Measurements from ENCODE around the gene UNC5A.

UNC5A gene

DNA sequence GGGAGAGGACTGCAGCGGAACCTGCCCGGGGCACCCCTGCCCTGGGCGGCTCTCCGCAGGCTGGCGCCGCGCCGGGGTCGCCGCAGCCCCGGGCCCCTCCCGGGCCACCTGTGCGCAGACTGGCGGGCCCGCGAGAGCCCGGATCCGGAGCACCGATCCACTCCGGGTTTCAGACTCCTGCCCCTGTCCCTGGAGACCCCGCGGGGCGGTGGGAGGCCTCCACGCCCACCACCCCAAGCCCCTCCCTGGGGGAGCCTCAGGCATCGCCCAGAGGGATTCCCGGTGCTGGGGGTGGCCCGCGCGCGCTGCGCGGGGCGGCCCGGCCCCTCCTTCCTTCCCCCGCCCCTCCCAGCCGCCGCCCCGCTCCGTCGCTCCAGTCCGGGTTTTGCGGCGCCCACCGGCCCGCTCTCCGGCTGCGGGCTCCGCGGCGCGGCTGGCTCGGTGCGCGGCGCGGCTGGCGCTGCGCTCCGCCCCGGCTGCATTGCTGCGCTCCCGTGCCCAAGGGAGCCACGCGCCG lies at the start of gene UNC5A:
TSS of gene UNC5A (plus strand) at position 479 of the 517 bp plus-strand sequence. CDS start 192 bp downstream, outside the sequence.
- Histone ChIP-seq H3K36me3 (ENCODE audit: control insufficient read depth, insufficient read depth, low read length) (no peaks in the 10 kb centered on the region), H3K4me1 (ENCODE audit: control insufficient read depth, insufficient read depth, low read length) (no peaks in the 10 kb centered on the region), H3K4me3 (ENCODE audit: low read length) (peak within 1 kb of the TSS; percentile 36), H3K27me3 (ENCODE audit: control insufficient read depth, insufficient read depth, low read length) (peaks cover 39% of the 10 kb centered on the region), H3K9ac (ENCODE audit: low read length) (no peak within 1 kb of the TSS), H3K27ac (ENCODE audit: low read depth, low read length) (no peak within 1 kb of the TSS)

DNA sequence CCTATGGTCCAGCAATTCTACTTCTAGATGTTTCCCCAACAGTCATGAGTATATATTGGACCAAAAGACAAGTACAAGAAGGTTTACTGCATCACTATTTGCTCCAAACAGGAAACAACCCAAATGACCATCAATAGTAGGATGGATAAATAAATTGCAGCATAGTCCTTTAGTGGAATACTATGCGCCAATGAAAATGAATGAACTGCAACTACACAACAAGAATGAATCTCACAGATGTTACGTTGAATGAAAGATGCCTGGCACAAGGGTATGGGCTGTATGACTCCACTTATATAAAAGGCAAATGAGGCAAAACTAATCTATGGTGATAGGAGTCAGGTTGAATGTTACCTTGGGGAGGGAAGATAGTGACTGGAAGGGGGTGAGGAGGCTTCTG lies 48.6 kb upstream of the UNC5A start:
- H3K4me1 ChIP-seq (ENCODE audit: control insufficient read depth, insufficient read depth, low read length): no peaks in the 10 kb centered on the region
- no peaks in the 10 kb centered on the region for H3K27me3 ChIP-seq (ENCODE audit: control insufficient read depth, insufficient read depth, low read length)
- H3K9ac ChIP-seq (ENCODE audit: low read length): no peak overlapping the region
- no peak overlapping the region for H3K27ac ChIP-seq (ENCODE audit: low read depth, low read length)
- no peaks in the 10 kb centered on the region for H3K36me3 ChIP-seq (ENCODE audit: control insufficient read depth, insufficient read depth, low read length)
- H3K4me3 ChIP-seq (ENCODE audit: low read length): no peak overlapping the region

DNA sequence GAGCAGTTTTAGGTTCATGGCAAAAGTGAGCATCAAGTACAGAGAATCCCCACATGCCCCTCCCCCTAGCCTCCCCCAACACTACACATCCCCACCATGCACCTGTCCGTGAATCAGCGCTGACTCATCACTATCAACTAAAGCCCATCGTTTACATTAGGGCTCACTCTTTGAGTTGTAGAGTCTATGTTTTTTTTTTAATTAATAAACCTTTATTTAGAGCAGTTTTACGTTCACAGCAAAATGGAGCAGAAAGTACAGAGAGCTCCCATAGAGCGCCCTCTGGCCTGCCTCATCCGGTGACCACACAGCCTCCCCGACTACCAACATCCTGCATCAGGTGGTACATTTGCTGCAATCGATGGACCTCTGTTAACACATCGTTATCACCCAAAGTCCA lies 47.9 kb upstream of the UNC5A start:
- Histone ChIP-seq H3K36me3 (ENCODE audit: control insufficient read depth, insufficient read depth, low read length) (no peaks in the 10 kb centered on the region), H3K4me1 (ENCODE audit: control insufficient read depth, insufficient read depth, low read length) (no peaks in the 10 kb centered on the region), H3K4me3 (ENCODE audit: low read length) (no peak overlapping the region), H3K9ac (ENCODE audit: low read length) (no peak overlapping the region), H3K27ac (ENCODE audit: low read depth, low read length) (no peak overlapping the region), H3K27me3 (ENCODE audit: control insufficient read depth, insufficient read depth, low read length) (no peaks in the 10 kb centered on the region)

- no peaks in the 10 kb centered on the region for H3K4me1 ChIP-seq (ENCODE audit: control insufficient read depth, insufficient read depth, low read length)
- peaks cover 5% of the 10 kb centered on the region for H3K27me3 ChIP-seq (ENCODE audit: control insufficient read depth, insufficient read depth, low read length)
- no peaks in the 10 kb centered on the region for H3K36me3 ChIP-seq (ENCODE audit: control insufficient read depth, insufficient read depth, low read length)
- H3K4me3 ChIP-seq (ENCODE audit: low read length): no peak overlapping the region
- no peak overlapping the region for H3K9ac ChIP-seq (ENCODE audit: low read length)
- no peak overlapping the region for H3K27ac ChIP-seq (ENCODE audit: low read depth, low read length)
Measured at GRCh38 chr5:176765687-176766086, 44.7 kb upstream of the UNC5A start.

DNA sequence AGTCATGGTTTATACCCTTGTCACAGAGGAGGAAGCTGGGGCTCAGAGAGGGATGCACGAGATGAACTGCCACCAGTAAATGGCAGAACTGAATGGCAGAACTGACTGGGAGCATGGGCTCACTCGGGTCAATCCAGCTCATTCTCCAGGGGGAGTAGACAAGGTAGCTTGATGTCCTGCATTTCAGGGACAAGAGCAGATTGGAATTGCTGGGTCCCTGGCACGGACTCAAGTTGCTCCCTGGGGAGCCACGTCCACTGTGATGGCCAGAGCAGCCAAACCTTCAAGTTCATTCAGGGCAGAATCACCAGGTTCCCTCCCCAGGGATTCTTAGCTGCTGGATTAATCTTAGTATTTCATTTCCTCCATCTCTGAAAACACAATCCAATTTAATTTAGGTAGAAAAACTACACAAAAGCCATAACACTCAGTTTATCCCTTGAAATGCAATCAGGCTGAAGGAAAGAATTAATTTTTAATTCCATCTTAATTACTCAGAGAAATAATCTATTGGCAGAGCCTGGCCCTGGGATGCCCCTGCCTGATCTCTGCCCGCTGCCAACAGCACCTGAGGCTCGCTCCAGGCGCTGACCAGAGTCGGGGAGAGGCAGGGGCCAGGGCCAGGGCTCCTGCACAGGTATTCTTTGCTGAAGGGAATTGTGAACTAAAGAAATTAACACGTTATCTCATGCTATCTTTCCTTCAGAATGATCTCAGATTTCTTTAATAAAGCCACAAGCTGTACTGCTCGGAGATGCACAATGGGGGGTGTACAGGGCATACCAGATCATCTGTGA lies 42.0 kb upstream of the UNC5A start:
- Histone ChIP-seq H3K4me3 (ENCODE audit: low read length) (no peak overlapping the region), H3K9ac (ENCODE audit: low read length) (no peak overlapping the region), H3K27ac (ENCODE audit: low read depth, low read length) (no peak overlapping the region), H3K27me3 (ENCODE audit: control insufficient read depth, insufficient read depth, low read length) (peaks cover 5% of the 10 kb centered on the region), H3K36me3 (ENCODE audit: control insufficient read depth, insufficient read depth, low read length) (no peaks in the 10 kb centered on the region), H3K4me1 (ENCODE audit: control insufficient read depth, insufficient read depth, low read length) (no peaks in the 10 kb centered on the region)

DNA sequence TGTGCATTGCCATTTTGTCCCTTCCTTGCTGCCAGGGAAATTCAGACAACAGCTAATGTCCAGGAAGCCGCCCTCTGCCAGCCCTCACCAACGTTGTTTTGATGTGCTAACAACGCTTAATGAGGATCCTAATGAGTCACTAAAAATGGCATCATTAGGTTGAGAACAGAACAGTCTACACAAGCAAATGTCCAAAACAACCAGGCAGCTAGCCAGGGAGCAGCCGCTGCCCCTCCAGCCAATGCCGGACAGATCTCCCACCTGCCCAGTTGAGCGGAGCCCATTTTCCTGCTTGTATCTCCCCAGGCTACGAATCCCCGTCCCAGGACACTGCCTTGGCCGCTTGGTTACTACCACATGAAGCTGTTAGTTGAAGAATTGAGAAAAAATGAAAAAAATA lies 40.4 kb upstream of the UNC5A start:
- Histone ChIP-seq H3K36me3 (ENCODE audit: control insufficient read depth, insufficient read depth, low read length) (no peaks in the 10 kb centered on the region), H3K27me3 (ENCODE audit: control insufficient read depth, insufficient read depth, low read length) (peaks cover 8% of the 10 kb centered on the region), H3K4me3 (ENCODE audit: low read length) (no peak overlapping the region), H3K27ac (ENCODE audit: low read depth, low read length) (no peak overlapping the region), H3K4me1 (ENCODE audit: control insufficient read depth, insufficient read depth, low read length) (no peaks in the 10 kb centered on the region), H3K9ac (ENCODE audit: low read length) (no peak overlapping the region)

GRCh38 chr5:176770431-176770830 lies 39.9 kb upstream of the UNC5A start:
- Histone ChIP-seq H3K27ac (ENCODE audit: low read depth, low read length) (no peak overlapping the region), H3K36me3 (ENCODE audit: control insufficient read depth, insufficient read depth, low read length) (no peaks in the 10 kb centered on the region), H3K27me3 (ENCODE audit: control insufficient read depth, insufficient read depth, low read length) (peaks cover 8% of the 10 kb centered on the region), H3K4me3 (ENCODE audit: low read length) (no peak overlapping the region), H3K4me1 (ENCODE audit: control insufficient read depth, insufficient read depth, low read length) (no peaks in the 10 kb centered on the region), H3K9ac (ENCODE audit: low read length) (no peak overlapping the region)

DNA sequence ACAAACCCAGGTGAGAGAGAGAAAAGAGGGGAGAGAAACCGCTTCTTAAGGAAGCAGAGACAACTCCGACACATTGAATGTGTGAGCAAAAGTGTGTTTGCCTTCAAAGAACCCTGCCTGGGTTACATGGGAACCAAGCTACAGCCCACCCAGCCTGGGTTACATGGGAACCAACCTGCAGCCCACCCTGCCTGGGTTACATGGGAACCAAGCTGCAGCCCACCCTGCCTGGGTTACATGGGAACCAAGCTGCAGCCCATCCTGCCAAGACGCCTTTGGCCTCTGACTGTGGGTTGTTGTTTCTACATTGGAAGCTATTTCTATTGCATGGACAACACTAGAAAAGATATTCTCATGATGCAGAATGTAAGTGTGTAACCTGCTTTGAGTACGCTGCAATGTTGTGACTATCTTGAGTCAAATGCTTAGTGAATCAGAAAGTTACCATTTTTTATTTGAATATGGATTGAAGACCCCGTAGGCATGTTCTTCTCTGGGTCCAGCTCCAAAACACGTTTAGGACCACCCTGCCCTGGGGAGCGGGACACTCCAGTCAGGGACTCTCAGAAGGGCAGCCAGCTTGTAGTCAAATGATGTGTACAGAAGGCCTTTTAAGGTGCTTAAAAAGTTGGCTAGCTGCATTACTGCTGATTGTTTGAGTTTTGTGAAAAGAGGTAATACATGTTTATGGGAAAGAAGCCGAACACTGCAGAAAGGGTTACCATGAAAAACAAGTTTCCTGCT lies 39.1 kb upstream of the UNC5A start:
- no peak overlapping the region for H3K4me3 ChIP-seq (ENCODE audit: low read length)
- H3K9ac ChIP-seq (ENCODE audit: low read length): no peak overlapping the region
- no peaks in the 10 kb centered on the region for H3K4me1 ChIP-seq (ENCODE audit: control insufficient read depth, insufficient read depth, low read length)
- peaks cover 8% of the 10 kb centered on the region for H3K27me3 ChIP-seq (ENCODE audit: control insufficient read depth, insufficient read depth, low read length)
- no peaks in the 10 kb centered on the region for H3K36me3 ChIP-seq (ENCODE audit: control insufficient read depth, insufficient read depth, low read length)
- H3K27ac ChIP-seq (ENCODE audit: low read depth, low read length): no peak overlapping the region

- Histone ChIP-seq H3K4me3 (ENCODE audit: low read length) (no peak overlapping the region), H3K36me3 (ENCODE audit: control insufficient read depth, insufficient read depth, low read length) (no peaks in the 10 kb centered on the region), H3K27me3 (ENCODE audit: control insufficient read depth, insufficient read depth, low read length) (peaks cover 8% of the 10 kb centered on the region), H3K9ac (ENCODE audit: low read length) (no peak overlapping the region), H3K4me1 (ENCODE audit: control insufficient read depth, insufficient read depth, low read length) (no peaks in the 10 kb centered on the region), H3K27ac (ENCODE audit: low read depth, low read length) (no peak overlapping the region)
Measured at GRCh38 chr5:176772271-176773210, 37.8 kb upstream of the UNC5A start.

GRCh38 chr5:176773408-176774035 lies 36.8 kb upstream of the UNC5A start:
- Histone ChIP-seq H3K27ac (ENCODE audit: low read depth, low read length) (no peak overlapping the region), H3K27me3 (ENCODE audit: control insufficient read depth, insufficient read depth, low read length) (peaks cover 3% of the 10 kb centered on the region), H3K36me3 (ENCODE audit: control insufficient read depth, insufficient read depth, low read length) (no peaks in the 10 kb centered on the region), H3K4me1 (ENCODE audit: control insufficient read depth, insufficient read depth, low read length) (no peaks in the 10 kb centered on the region), H3K9ac (ENCODE audit: low read length) (no peak overlapping the region), H3K4me3 (ENCODE audit: low read length) (no peak overlapping the region)

DNA sequence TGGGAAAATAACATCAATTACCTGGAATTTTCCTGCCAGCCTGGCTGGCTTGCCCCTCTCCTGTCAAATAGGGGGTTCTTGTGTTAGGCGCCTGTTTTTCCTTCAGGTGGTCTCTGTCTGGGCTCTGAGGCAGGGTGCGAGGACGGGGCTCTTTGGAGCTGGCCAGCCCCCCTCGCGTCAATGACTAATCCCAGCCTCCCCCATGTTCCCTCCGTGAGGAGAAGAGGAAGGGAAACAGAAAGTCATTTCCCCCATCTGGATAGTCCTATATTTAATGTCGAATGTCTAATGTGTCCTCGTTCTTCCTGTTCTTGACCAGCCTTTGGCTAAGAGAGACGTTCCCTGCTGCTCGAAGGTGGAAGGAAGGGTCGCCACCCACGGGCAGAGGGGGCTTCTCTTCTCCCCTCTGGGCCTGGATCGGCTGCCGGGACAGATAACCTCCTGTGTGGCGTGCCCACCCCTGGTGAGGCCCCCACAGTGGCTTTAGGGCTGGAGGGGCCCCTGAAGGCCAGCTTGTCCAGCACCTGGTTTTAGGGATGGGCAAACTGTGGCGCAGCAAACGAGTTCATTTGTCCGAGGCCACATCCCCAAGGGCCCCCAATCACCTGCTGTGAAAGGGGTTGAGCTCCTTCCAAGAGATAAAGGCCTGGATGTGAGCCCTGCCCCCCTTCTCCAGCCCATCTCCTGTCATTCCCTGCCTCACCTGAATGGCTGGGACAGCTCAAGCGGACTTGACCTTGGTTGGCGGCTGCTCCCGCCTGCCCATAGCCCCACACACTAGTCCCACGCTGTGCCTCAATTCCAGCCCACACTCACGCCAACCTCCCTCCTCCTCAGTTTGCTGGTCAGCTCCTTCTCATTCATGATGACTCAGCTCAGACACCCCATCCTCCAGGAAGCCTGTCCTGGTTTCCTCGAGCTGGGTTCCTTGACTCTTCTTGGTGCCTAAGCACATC lies 35.9 kb upstream of the UNC5A start:
- Histone ChIP-seq H3K36me3 (ENCODE audit: control insufficient read depth, insufficient read depth, low read length) (no peaks in the 10 kb centered on the region), H3K27ac (ENCODE audit: low read depth, low read length) (no peak overlapping the region), H3K4me1 (ENCODE audit: control insufficient read depth, insufficient read depth, low read length) (no peaks in the 10 kb centered on the region), H3K4me3 (ENCODE audit: low read length) (no peak overlapping the region), H3K27me3 (ENCODE audit: control insufficient read depth, insufficient read depth, low read length) (peaks cover 3% of the 10 kb centered on the region), H3K9ac (ENCODE audit: low read length) (no peak overlapping the region)
